IMR-90 (cell line): ENCODE results near the gene CRIP1. TPM values are rescaled to one million over a fixed set of nuclear protein-coding genes. Genes with fewer than 3 reads are reported as not detected.

Experiments used
- ATAC-seq: fragments of 200-7000 bp; cut with Tn5 transposase; 2 replicates; pipeline ENCODE4 v1.9.1; 2020; ENCODE audit warnings: low read depth, mild to moderate bottlenecking, moderate library complexity
- BruUV-seq: library from RNA; stranded (reverse); fragments of 400-500 nt; replicated peaks from 2 replicates; lab custom pipeline; 2021; lab: Mats Ljungman, UMichigan
- CTCF ChIA-PET: fragments of 300-600 bp; formaldehyde crosslinking; extraction: SDS; loops from one replicate; lab custom pipeline; 2021; ENCODE audit warnings: antibody characterized with exemption; lab: Yijun Ruan, JAX
- POLR2A ChIA-PET: fragments of 300-600 bp; sonication (Branson Sonifier 250); formaldehyde crosslinking; loops from one replicate; lab custom pipeline; 2022; ENCODE audit warnings: antibody characterized with exemption; ENCODE audit not compliant: unreplicated experiment; lab: Charles Lee
- DNase-seq: peaks from one replicate; pipeline ENCODE4 v3.0.0; 2013
- H2AFZ ChIP-seq: replicated peaks from 2 replicates; pipeline ENCODE3; 2013; ENCODE audit warnings: low read length, mild to moderate bottlenecking; ENCODE audit not compliant: poor library complexity
- H2AK5ac ChIP-seq: 2 replicates; pipeline ENCODE4 v1.6.1; 2013; ENCODE audit warnings: low read depth, low read length, inconsistent platforms
- H2AK9ac ChIP-seq: replicated peaks from 2 replicates; pipeline ENCODE3; 2013; ENCODE audit warnings: mild to moderate bottlenecking, low read depth, low read length, moderate library complexity; ENCODE audit not compliant: poor library complexity
- H2BK120ac ChIP-seq: 2 replicates; pipeline ENCODE4 v1.6.1; 2013; ENCODE audit warnings: low read depth, low read length, inconsistent platforms
- H2BK15ac ChIP-seq: 3 replicates; pipeline ENCODE4 v1.6.1; 2013; ENCODE audit warnings: low read depth, low read length, inconsistent platforms
- H2BK20ac ChIP-seq: 2 replicates; pipeline ENCODE4 v1.6.1; 2013; ENCODE audit warnings: low read depth, mild to moderate bottlenecking, inconsistent platforms, low read length, moderate library complexity
- H2BK5ac ChIP-seq: 2 replicates; pipeline ENCODE4 v1.6.1; 2013; ENCODE audit warnings: mild to moderate bottlenecking, low read depth, low read length, inconsistent platforms; ENCODE audit not compliant: poor library complexity, severe bottlenecking
- H3K14ac ChIP-seq: replicated peaks from 2 replicates; pipeline ENCODE4 v1.6.1; 2013; ENCODE audit warnings: low read depth, low read length, inconsistent platforms
- H3K18ac ChIP-seq: 2 replicates; pipeline ENCODE4 v1.6.1; 2013; ENCODE audit warnings: low read depth, low read length, control low read depth
- H3K23ac ChIP-seq: 2 replicates; pipeline ENCODE4 v1.6.1; 2013; ENCODE audit warnings: low read depth, low read length, inconsistent platforms
- H3K27ac ChIP-seq: 2 replicates; pipeline ENCODE4 v1.5.1; 2013; ENCODE audit warnings: mild to moderate bottlenecking, control low read depth, low read length; ENCODE audit not compliant: insufficient read depth
- H3K27me3 ChIP-seq: 2 replicates; pipeline ENCODE4 v1.6.1; 2013; ENCODE audit warnings: low read length; ENCODE audit not compliant: control insufficient read depth, insufficient read depth
- H3K36me3 ChIP-seq: 2 replicates; pipeline ENCODE4 v1.6.1; 2013; ENCODE audit warnings: low read length, mixed read lengths; ENCODE audit not compliant: control insufficient read depth, insufficient read depth
- H3K4ac ChIP-seq: 2 replicates; pipeline ENCODE4 v1.6.1; 2013; ENCODE audit warnings: low read depth, low read length, inconsistent platforms
- H3K4me1 ChIP-seq: 2 replicates; pipeline ENCODE4 v1.6.1; 2013; ENCODE audit warnings: low read length, mixed read lengths; ENCODE audit not compliant: control insufficient read depth, insufficient read depth
- H3K4me2 ChIP-seq: 2 replicates; pipeline ENCODE4 v1.6.1; 2013; ENCODE audit warnings: low read depth, mild to moderate bottlenecking, control low read depth, low read length, moderate library complexity
- H3K4me3 ChIP-seq: 2 replicates; pipeline ENCODE4 v1.5.1; 2013; ENCODE audit warnings: low read depth, mild to moderate bottlenecking, control low read depth, low read length, moderate library complexity; ENCODE audit not compliant: insufficient read depth
- H3K56ac ChIP-seq: 2 replicates; pipeline ENCODE4 v1.6.1; 2013; ENCODE audit warnings: low read length, inconsistent platforms; ENCODE audit not compliant: insufficient read depth; ENCODE audit errors: extremely low read depth
- H3K79me1 ChIP-seq, 2 experiments: 2 replicates each; pipeline ENCODE4 v1.6.1; 2013; ENCODE audit warnings: low read length in 2 of 2, inconsistent platforms in 1 of 2, low read depth in 1 of 2
- H3K9ac ChIP-seq: 2 replicates; pipeline ENCODE4 v1.6.1; 2013; ENCODE audit warnings: low read depth, low read length, control low read depth
- H3K9me1 ChIP-seq: 2 replicates; pipeline ENCODE4 v1.6.1; 2013; ENCODE audit warnings: low read length, inconsistent platforms; ENCODE audit not compliant: insufficient read depth
- H3K9me3 ChIP-seq: 2 replicates; pipeline ENCODE4 v1.6.1; 2013; ENCODE audit warnings: low read length; ENCODE audit not compliant: control insufficient read depth, insufficient read depth
- H4K20me1 ChIP-seq: 2 replicates; pipeline ENCODE4 v1.6.1; 2013; ENCODE audit warnings: low read length, inconsistent platforms; ENCODE audit not compliant: insufficient read depth
- H4K5ac ChIP-seq: 2 replicates; pipeline ENCODE4 v1.6.1; 2013; ENCODE audit warnings: mild to moderate bottlenecking, low read depth, low read length, control low read depth
- H4K8ac ChIP-seq, 2 experiments: 2 replicates each; pipeline ENCODE4 v1.6.1; 2013; ENCODE audit warnings: low read depth in 2 of 2, low read length in 2 of 2, control low read depth in 1 of 2, inconsistent platforms in 1 of 2
- H4K91ac ChIP-seq: 2 replicates; pipeline ENCODE4 v1.6.1; 2013; ENCODE audit warnings: low read depth, low read length, inconsistent platforms; ENCODE audit not compliant: insufficient read depth
- BHLHE40 ChIP-seq: fragments of 150-350 bp; IDR thresholded peaks from 2 replicates; pipeline ENCODE4 v1.6.1; 2016; ENCODE audit warnings: mild to moderate bottlenecking, low read depth, low read length
- CEBPB ChIP-seq: IDR thresholded peaks from 2 replicates; pipeline ENCODE4 v1.6.1; 2012; ENCODE audit warnings: low read depth, low read length, improper control_type of control experiment
- FOS ChIP-seq: fragments of 150-350 bp; IDR thresholded peaks from 2 replicates; pipeline ENCODE4 v1.6.1; 2016; ENCODE audit warnings: low read depth, low read length
- MAFK ChIP-seq: IDR thresholded peaks from 2 replicates; pipeline ENCODE4 v1.6.1; 2012; ENCODE audit warnings: low read depth, low read length, improper control_type of control experiment
- MAZ ChIP-seq: IDR thresholded peaks from 2 replicates; pipeline ENCODE4 v1.6.1; 2012; ENCODE audit warnings: low read depth, mild to moderate bottlenecking, low read length, improper control_type of control experiment, moderate library complexity, borderline replicate concordance
- POLR2A ChIP-seq: IDR thresholded peaks from 2 replicates; pipeline ENCODE4 v1.6.1; 2012; ENCODE audit warnings: mild to moderate bottlenecking, low read depth, low read length
- RAD21 ChIP-seq: IDR thresholded peaks from 2 replicates; pipeline ENCODE4 v1.6.1; 2012; ENCODE audit warnings: low read length, improper control_type of control experiment
- WGBS, 2 experiments: methylation state at CpG; one replicate each; pipeline versions ENCODE4 v1.1.5 to v1.1.7; 2013; ENCODE audit warnings: missing lambda C conversion rate in 2 of 2; ENCODE audit not compliant: insufficient read length in 1 of 2; ENCODE audit errors: extremely low coverage in 2 of 2; 5-methylcytosine and 5-hydroxymethylcytosine counted together
- dilution Hi-C: fragments of 300-500 bp; cut with HindIII; formaldehyde crosslinking; loops from one replicate; pipeline ENCODE4 v1.14.3; 2018; ENCODE audit warnings: low sequenced_read_pairs; ENCODE audit not compliant: unreplicated experiment
- in situ Hi-C: fragments of 300-500 bp; cut with MboI; formaldehyde crosslinking; loops from 3 replicates; pipeline ENCODE4 v1.14.3; 2019; ENCODE audit warnings: low sequenced_read_pairs, inconsistent platforms, mixed read lengths
- intact Hi-C: fragments of 100-400 bp; cut with micrococcal nuclease; formaldehyde crosslinking; loops from 2 replicates; pipeline ENCODE4 v1.10.0; 2022
- polyA plus RNA-seq, 3 experiments: library from polyadenylated mRNA; depleted of rRNA; stranded (reverse); fragments of >200 nt; gene quantifications; 2 replicates each; pipeline ENCODE4 v1.2.3, GENCODE V29; 2012; ENCODE audit warnings: low replicate concordance in 1 of 3
- total RNA-seq: library from RNA; depleted of rRNA; stranded (reverse); fragments of >200 nt; gene quantifications from 2 replicates; pipeline ENCODE4 v1.2.3, GENCODE V29; 2012
- TF ChIP-seq, protein P1 (sequence below): conservative IDR thresholded peaks from 2 replicates; pipeline ENCODE4 v1.5.1; 2012; ENCODE audit warnings: mild to moderate bottlenecking, low read depth, low read length, improper control_type of control experiment

The CRIP1 gene
- total and polyA plus RNA-seq, 2 of the 4 experiments (the other 2 are of a cell fraction), result 0.21 TPM; not detected in 1

DNA sequence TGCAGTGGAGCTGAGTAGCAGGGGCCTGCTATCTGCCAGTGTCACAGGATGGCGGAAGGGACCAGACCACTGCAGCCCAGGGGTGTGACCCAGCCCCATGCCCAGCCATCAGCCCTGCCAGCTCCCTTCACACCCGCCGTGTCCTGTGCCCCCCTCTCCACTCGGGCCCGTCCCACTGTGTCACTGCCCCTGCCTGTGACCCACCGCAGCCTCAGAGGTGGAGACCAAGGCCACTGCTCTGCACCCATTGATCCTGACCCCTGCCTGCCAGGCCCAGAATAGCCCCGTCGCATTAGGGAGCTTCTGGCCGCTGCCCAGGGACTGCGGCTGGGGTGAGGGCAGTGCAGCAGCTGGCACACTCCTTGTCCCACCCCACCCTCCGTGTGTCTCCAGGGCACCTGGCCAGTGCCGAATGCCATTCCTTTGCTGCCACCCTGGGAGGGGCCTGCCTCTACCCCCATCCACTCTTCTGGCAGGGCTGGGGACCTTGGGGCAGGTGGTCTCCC lies 14.1 kb upstream of the CRIP1 start:
- peaks cover 17% of the 10 kb centered on the region for H3K36me3 ChIP-seq
- H3K9ac ChIP-seq, result no peak overlapping the region
- intact Hi-C loops, result no loop called here
- H4K5ac ChIP-seq, result no peak overlapping the region
- H2BK15ac ChIP-seq, result no peak overlapping the region
- H4K20me1 ChIP-seq, result peaks cover 15% of the 10 kb centered on the region
- POLR2A ChIA-PET, result no interaction called here
- TF ChIP-seq FOS (no peak), MAFK (no peak), MAZ (no peak), POLR2A (no peak), RAD21 (no peak), CEBPB (no peak), BHLHE40 (no peak)
- TF ChIP-seq, protein P1, sequence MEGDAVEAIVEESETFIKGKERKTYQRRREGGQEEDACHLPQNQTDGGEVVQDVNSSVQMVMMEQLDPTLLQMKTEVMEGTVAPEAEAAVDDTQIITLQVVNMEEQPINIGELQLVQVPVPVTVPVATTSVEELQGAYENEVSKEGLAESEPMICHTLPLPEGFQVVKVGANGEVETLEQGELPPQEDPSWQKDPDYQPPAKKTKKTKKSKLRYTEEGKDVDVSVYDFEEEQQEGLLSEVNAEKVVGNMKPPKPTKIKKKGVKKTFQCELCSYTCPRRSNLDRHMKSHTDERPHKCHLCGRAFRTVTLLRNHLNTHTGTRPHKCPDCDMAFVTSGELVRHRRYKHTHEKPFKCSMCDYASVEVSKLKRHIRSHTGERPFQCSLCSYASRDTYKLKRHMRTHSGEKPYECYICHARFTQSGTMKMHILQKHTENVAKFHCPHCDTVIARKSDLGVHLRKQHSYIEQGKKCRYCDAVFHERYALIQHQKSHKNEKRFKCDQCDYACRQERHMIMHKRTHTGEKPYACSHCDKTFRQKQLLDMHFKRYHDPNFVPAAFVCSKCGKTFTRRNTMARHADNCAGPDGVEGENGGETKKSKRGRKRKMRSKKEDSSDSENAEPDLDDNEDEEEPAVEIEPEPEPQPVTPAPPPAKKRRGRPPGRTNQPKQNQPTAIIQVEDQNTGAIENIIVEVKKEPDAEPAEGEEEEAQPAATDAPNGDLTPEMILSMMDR, result no peak
- H3K18ac ChIP-seq, result no peak overlapping the region
- WGBS, 2 experiments, result 52% methylated on average over 2 of the region's 12 CpGs; no CpG with 5 or more reads in 1 of the 2 experiments
- no peak overlapping the region for H3K23ac ChIP-seq
- H2AK9ac ChIP-seq, result no peak overlapping the region
- no peak overlapping the region for H2AFZ ChIP-seq
- H3K14ac ChIP-seq, result no peak overlapping the region
- no peak overlapping the region for H3K4me3 ChIP-seq
- no peak overlapping the region for H2BK20ac ChIP-seq
- peaks cover 0 to 23% of the 10 kb centered on the region in 2 experiments; a peak in 1 of 4 replicates for H3K79me1 ChIP-seq
- H3K4ac ChIP-seq, result no peak overlapping the region
- CTCF ChIA-PET, result no interaction called here
- H3K9me1 ChIP-seq, result no peaks in the 10 kb centered on the region
- H3K27me3 ChIP-seq, result no peaks in the 10 kb centered on the region
- H4K91ac ChIP-seq, result no peak overlapping the region
- H2BK5ac ChIP-seq, result no peak overlapping the region
- no peaks in the 10 kb centered on the region for H3K9me3 ChIP-seq
- H3K56ac ChIP-seq, result no peak overlapping the region
- ATAC-seq (no peak), DNase-seq (no peak)
- no peak overlapping the region for H3K27ac ChIP-seq
- H2AK5ac ChIP-seq, result no peak overlapping the region
- no peak overlapping the region for H3K4me2 ChIP-seq
- H3K4me1 ChIP-seq, result peaks cover 15% of the 10 kb centered on the region
- BruUV-seq, result no TSS peak
- no peak overlapping the region for H4K8ac ChIP-seq
- dilution Hi-C loops, result no loop called here
- H2BK120ac ChIP-seq, result no peak overlapping the region
- in situ Hi-C loops, result no loop called here
